GM21737 (cell line): ENCODE data around the gene MARK4.
"Not testable (repeated sequence)": the region's sequence is repeated elsewhere in the genome, so short reads cannot be mapped to it uniquely, and the experiment has no call there.

Experiments used
- ATAC-seq: cut with Tn5 transposase; IDR thresholded peaks from one replicate; pipeline ENCODE4 v1.9.1; 2021; ENCODE audit warnings: mild to moderate bottlenecking, moderate library complexity; ENCODE audit not compliant: unreplicated experiment

MARK4 gene

GRCh38 chr19:45304141-45304926 is 53.3 kb downstream of the MARK4 start:
- no peak for ATAC-seq

- ATAC-seq, result no peak
Observed at GRCh38 chr19:45305007-45305406, 53.9 kb downstream of the MARK4 start.

- no peak for ATAC-seq
Observed at GRCh38 chr19:45305421-45305820, 54.4 kb downstream of the MARK4 start.

- ATAC-seq, result no peak
Observed at GRCh38 chr19:45306040-45306439, 55.0 kb downstream of the MARK4 start.

- ATAC-seq, result no peak
Observed at GRCh38 chr19:45306518-45307027, 55.5 kb downstream of the MARK4 start.

DNA sequence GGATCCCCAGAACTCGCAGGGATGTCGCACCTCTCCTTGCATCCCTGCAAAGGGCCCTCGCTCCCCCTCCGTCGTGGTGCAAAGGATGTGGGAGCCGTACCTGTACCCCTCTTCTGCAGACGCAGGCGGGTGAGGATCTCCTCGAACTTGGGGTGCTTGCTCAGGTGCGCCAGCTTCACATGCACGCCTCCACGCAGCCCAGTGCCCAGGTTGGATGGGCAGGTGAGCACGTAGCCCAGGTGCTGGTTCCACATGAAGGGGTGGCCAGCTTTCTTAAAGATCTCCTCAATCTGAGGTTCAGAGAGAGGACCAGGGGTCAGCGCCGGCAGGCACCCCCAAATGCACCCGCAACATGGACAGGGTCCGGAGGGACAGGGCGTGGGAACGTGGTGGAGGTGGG is 56.3 kb downstream of the MARK4 start:
- ATAC-seq, result no peak

DNA sequence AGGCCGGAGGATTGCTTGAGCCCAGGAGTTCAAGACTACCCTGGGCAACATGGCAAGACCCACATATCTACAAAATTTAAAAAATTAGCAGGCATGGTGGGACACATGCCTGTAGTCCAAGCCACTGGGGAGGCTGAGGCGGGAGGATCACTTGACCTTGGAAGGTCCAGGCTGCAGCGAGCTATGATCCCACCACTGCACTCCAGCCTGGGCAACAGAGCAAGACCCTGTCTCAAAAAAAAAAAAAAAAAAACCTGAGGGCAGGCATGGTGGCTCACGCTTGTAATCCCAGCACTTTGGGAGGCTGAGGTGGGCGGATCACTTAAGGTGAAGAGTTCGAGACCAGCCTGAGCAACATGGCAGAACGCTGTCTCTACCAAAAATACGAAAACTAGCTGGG is 58.3 kb downstream of the MARK4 start:
- not testable (repeated sequence) for ATAC-seq

GRCh38 chr19:45311621-45312020 is 60.5 kb downstream of the MARK4 start:
- no peak for ATAC-seq

- ATAC-seq, result not testable (repeated sequence)
Observed at GRCh38 chr19:45312285-45312684, 61.2 kb downstream of the MARK4 start.

DNA sequence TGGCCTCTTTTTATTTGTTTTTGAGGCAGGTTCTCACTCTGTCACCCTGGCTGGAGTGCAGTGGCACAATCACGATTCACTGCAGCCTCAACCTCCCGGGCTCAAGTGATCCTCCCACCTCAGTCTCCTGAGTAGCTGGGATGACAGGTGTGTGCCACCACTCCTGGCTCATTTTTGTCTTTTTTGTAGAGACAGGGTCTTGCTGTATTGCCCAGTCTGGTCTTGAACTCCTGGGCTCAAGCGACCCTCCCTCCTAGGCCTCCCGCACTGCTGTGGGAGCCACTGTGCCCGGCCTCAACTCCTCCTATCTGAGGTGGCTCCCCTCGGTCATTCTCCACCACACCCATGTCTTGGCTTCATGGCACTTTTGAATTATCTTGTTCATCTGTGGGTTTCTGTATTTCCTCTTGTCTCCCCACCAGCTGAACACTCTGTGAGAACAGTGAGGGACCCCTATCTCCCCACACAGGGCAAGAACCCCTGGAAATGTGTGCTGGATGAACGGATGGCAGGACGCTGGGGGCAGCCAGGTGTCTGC is 63.7 kb downstream of the MARK4 start:
- ATAC-seq, result no peak

GRCh38 chr19:45315304-45315703 is 64.2 kb downstream of the MARK4 start:
- no peak for ATAC-seq

- no peak for ATAC-seq
Observed at GRCh38 chr19:45320997-45321775, 70.1 kb downstream of the MARK4 start.

DNA sequence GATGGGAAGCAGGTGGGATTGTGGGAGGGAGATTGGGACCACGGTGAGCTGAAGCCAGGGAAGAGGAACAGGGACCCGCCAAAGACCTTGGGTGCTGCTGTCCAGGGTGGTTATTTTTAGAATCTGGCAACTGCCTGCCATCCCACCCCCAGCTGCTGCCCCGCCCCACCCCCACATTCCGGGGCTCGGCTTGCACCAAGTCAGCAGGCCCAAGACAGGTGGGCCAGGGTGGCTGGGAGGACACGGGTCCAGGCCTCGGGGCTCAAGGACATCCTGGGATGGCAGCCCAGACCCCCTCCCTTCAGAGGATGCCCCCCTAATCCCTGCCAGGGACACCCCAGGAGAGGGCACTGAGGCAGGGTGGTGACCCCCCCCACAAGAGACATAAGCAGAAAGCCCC is 70.8 kb downstream of the MARK4 start:
- ATAC-seq, result no peak

- ATAC-seq, result no peak
Observed at GRCh38 chr19:45322311-45322710, 71.2 kb downstream of the MARK4 start.

DNA sequence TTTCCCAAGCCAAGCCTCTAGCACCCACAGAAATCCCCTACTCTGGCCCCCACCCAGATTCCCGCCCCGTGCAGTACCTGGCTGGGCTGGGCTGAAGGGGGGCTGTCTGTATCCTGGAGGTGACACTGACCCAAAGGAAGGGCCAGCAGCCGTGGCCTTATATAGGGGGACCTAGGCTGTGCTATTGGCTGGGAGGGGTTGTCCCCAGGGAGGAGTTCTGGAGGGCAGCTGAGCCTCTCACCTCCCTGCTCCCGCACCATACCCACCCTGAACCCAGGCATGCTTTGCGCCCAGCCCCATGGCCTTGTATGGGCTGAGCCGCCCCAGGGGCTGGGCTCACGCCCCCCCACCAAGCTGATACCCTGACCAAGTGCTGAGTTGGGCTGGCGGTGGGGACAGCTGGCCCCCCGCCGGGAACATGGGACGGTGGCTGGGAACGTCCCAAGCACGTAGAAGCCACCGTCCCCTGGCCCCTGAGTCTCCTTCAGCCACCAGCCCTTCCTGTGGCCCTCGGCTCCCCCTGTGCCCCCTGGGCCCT is 71.7 kb downstream of the MARK4 start, which contains the start of gene CKM:
Gene CKM (minus strand): TSS at position 132 of the 538 bp plus-strand sequence. CDS start 3,162 bp downstream, outside the sequence.
- no peak for ATAC-seq

DNA sequence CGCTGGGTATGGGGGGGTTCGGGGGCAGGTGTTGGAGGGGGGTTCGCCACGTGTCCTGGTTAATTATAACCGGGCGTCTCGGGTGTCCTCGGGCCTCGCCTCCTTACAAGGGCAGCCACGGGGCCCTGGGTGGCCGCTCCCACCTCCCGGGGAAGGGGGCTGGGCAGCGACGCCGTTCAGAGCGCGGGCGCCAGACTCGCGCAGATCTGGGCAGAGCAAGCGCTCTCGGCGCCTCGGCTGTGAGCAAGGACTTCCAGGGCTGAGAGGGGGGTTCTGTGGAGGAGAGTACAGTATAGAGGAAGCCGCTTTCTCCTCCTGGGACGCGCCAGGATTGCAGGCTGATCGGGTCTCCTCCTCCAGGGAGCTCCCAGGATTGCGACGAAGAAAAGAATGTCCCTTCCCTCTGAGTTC is 72.6 kb downstream of the MARK4 start:
- no peak for ATAC-seq

GRCh38 chr19:45324349-45324907 is 73.4 kb downstream of the MARK4 start:
- ATAC-seq, result no peak

DNA sequence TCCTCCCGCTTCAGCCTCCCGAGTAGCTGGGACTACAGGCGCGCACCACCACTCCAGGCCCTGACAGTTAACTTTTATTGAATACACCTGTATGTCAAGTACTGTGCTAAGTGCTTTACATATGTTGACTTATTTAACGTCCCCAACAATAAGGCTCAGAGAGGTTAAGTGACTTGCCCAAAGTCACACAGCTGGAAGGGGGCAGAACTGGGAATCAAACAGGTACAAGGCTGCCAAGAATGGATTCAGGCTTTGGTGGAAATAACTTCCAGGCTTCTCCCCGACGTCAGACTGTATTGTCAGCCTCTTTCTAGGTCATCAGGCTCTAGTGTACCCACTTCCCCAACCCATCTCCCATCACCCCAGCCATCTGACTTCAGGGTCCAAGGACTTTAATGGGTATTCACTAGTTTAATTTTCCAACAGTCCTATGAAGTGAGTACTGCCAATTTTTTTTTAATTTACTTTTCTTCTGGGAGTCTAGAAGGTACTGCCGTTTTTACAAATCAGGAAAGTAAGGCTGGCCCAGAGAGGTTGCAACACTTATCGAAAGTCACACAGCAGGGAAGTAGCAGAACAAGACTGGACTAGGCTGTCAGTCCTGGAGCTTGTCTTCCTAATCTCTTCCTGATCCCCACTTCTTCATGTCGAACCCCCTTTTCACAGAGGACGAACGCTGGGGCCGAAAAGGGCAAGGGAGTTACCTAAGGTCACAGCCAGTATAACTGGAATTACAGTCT is 76.5 kb downstream of the MARK4 start:
- ATAC-seq, result no peak

DNA sequence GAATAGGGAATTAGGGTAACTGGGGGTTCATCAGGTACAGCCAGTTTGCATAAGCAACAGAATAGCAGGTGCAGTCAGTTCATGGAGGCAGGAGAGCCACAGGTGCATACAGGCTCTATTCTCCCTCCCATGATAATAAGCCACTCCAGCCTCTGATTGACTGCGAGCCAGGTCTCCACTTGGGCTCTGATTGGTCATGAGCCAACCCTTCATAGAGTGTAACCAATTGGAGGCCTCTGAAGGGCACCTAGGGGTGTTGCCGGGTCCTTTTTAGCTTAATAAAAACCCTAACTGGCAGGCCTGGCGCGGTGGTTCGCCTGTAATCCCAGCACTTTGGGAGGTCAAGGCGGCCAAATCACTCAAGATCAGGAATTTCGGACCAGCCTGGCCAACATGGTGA is 80.3 kb downstream of the MARK4 start:
- no peak for ATAC-seq

DNA sequence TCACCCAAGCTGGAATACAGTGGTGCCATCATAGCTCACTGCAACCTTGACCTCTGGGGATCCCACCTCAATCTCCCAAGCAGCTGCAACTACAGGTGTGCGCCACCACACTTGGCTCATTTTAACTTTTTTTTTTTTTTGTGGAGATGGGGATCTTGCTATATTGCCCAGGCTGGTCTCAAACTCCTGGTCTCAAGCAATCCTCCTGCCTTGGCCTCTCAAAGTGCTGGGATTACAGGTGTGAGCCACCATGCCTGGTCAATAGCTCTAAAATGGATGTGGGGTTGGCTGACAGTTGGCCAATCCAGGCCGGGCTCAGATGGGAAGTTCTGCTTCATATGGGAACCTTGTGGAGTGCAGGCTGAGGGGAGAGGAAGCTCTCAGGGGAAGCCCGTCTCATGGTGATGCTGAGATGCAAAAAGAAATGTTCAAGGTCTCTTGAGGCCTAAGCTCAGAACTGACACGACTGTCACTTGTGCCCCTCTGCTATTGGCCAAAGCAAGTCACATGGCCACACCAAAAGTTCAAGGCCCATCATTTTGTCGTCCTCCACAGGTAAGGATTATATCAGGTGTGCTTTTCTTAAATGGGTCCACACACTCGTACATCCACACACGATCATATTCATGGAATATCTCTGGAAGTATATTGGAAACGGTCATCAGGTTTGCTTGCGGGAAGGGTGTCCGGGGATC is 82.7 kb downstream of the MARK4 start:
- ATAC-seq, result no peak
